Measurements from ENCODE around the gene BRMS1.
"Not testable (repeated sequence)": the region's sequence is repeated elsewhere in the genome, so short reads cannot be mapped to it uniquely, and the experiment has no call there.

Gene BRMS1

DNA sequence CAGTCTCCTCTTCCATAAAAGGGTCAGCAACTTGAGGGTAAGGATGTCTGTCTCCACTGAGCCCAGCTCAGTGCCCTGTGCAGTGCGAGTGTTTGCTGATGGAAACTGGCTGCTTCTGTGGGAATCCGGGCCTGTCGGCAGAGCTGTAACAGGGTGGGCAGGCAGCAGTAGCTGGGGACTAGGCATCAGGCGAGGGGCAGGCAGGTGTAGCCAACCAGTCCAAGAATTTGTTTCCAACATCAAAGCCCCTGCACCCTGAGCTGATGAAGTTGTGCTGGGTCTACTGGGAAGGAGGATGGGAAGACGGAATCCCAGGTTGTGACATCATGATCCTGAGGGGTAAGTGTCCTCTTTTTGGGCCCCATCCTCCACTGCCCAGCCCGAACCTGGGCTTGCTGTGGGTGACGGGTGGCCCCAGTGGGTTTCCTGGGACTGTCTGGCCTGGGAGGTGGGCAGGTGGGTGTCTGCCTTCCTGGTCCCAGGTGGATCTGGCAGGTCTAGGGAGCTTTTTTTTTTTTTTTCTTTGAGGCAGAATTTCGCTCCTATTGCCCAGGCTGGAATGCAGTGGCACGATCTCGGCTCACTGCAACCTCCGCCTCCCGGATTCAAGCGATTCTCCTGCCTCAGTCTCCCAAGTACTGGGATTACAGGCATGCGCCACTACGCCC lies 15.6 kb upstream of the BRMS1 start:
- Histone ChIP-seq H3K4me3 (ENCODE audit: low read depth in 1 of 2, low read length in 2 of 2) (no peak overlapping the region), H3K27ac (ENCODE audit: low read length) (no peak overlapping the region), H3K9me3 (ENCODE audit: control insufficient read depth in 1 of 2, low read length in 2 of 2) (no peaks in the 10 kb centered on the region), H3K4me1 (ENCODE audit: control insufficient read depth in 1 of 2, insufficient read depth in 2 of 2, low read length in 2 of 2) (no peaks in the 10 kb centered on the region), H3K27me3 (ENCODE audit: low read depth, low read length) (no peaks in the 10 kb centered on the region), H3K36me3 (ENCODE audit: control insufficient read depth in 1 of 2, insufficient read depth in 2 of 2, low read length in 2 of 2) (no peaks in the 10 kb centered on the region)

DNA sequence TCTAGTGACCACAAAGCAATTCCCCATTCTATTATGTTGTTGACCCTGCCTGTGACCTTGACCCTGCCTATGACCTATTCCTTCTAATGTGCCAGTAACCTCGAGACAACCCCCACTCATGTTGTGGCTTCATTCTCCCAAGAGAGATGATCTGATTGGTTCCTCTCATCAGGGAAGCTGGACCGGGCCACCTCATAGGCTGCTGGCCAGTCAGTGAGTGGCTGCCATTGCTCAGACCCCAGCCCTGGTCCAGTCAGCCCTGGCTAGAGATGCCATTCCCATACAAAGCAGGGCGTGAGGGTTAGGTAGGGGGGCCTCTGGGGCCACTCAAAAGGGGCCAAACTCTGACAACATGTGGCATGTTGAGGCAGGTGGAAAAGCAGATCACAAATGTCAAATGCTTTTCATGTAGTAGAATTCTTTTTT lies 14.8 kb upstream of the BRMS1 start:
- Histone ChIP-seq H3K36me3 (ENCODE audit: control insufficient read depth in 1 of 2, insufficient read depth in 2 of 2, low read length in 2 of 2) (no peaks in the 10 kb centered on the region), H3K27me3 (ENCODE audit: low read depth, low read length) (no peaks in the 10 kb centered on the region), H3K4me3 (ENCODE audit: low read depth in 1 of 2, low read length in 2 of 2) (no peak overlapping the region), H3K4me1 (ENCODE audit: control insufficient read depth in 1 of 2, insufficient read depth in 2 of 2, low read length in 2 of 2) (no peaks in the 10 kb centered on the region), H3K27ac (ENCODE audit: low read length) (no peak overlapping the region), H3K9me3 (ENCODE audit: control insufficient read depth in 1 of 2, low read length in 2 of 2) (no peaks in the 10 kb centered on the region)

DNA sequence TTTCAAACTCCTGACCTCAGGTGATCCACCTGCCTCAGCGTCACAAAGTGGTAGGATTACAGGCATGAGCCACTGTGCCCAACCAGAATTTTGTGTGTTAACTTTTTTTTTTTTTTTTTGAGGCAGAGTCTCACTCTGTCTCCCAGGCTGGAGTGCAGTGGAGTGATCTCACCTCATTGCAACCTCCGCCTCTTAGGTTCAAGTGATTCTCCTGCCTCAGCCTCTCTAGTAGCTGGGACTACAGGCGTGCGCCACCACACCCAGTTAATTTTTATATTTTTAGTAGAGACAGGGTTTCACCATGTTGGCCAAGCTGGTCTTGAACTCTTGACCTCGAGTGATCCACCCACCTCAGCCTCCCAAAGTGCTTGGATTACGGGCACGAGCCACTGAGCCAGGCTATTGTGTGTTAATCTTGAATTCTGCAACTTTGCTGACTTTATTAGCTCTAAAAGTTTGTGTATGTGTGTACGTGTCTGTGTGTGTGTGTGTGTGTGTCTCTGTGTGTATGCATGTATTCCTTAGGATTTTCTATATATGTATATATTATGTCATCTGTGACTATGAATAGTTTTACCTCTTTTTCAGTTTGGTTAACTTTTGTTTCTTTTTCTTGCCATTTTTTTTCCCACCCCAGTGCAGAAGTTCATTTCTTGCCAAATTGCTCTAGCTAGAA lies 5.8 kb upstream of the BRMS1 start:
- not testable (repeated sequence) for H3K36me3 ChIP-seq (ENCODE audit: control insufficient read depth in 1 of 2, insufficient read depth in 2 of 2, low read length in 2 of 2); H3K27me3 ChIP-seq (ENCODE audit: low read depth, low read length); H3K4me3 ChIP-seq (ENCODE audit: low read depth in 1 of 2, low read length in 2 of 2); H3K9me3 ChIP-seq (ENCODE audit: control insufficient read depth in 1 of 2, low read length in 2 of 2)
- Histone ChIP-seq H3K27ac (ENCODE audit: low read length) (peak overlapping the region; percentile 73), H3K4me1 (ENCODE audit: control insufficient read depth in 1 of 2, insufficient read depth in 2 of 2, low read length in 2 of 2) (peaks cover 8 to 19% of the 10 kb centered on the region in 2 donors)

DNA sequence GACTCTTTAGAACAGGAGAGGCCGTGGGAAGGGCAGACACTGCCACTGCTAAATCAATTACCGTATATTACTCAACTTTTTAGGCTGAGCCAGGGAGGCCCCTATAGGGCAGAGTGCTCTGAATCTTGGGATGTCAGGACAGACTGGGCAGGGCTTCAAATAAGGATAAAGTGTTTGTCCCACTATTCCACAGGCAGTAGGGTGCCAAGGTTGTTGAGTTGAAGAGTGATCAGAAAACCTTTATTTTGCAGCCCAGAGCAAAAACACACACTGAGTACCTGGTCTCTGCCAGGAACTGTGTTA lies 4.1 kb upstream of the BRMS1 start:
- no peaks in the 10 kb centered on the region for H3K36me3 ChIP-seq (ENCODE audit: control insufficient read depth in 1 of 2, insufficient read depth in 2 of 2, low read length in 2 of 2)
- H3K4me1 ChIP-seq (ENCODE audit: control insufficient read depth in 1 of 2, insufficient read depth in 2 of 2, low read length in 2 of 2) = peaks cover 17 to 30% of the 10 kb centered on the region in 2 donors
- no peaks in the 10 kb centered on the region for H3K27me3 ChIP-seq (ENCODE audit: low read depth, low read length)
- H3K4me3 ChIP-seq (ENCODE audit: low read depth in 1 of 2, low read length in 2 of 2) = no peak overlapping the region
- H3K9me3 ChIP-seq (ENCODE audit: control insufficient read depth in 1 of 2, low read length in 2 of 2) = no peaks in the 10 kb centered on the region
- peak overlapping the region; percentile 80 for H3K27ac ChIP-seq (ENCODE audit: low read length)

DNA sequence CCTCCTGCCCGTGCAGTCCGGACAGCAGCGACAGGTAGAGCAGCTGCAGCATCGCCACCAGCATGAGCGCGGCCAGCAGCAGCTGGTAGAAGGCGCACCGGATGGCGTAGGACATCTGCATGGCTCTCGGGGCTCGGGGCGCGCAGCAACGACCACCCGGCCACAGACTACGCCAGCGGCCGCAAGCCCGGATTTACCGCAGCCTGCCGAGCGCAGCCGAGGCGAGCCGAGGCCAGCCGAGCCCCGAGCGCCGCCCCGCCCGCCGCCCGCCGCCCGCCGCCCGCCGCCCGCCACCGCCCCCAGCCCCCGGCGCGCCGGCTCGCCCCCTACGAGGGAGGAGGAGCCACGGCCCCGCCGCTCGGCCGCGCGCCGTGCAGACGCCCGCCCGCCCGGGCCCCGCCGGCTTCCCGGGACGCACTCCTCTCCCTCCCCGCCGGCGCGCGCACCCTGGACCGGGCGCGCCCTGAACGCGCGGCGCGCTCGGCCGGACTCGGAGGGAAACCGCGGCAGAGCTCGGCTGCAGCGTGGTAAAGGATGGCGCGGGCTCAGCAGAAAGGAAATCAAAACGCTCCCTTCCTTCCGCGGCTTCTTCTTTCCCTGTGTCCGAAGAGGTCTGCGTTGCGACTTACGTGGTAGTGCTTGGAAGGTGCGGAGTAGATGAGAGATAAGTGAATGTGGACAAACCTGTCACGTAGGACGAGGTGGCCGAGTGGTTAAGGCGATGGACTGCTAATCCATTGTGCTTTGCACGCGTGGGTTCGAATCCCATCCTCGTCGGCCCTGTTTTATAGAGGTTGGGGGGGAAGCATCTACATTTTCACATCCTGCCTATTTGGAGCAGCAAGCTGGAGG lies 2.7 kb upstream of the BRMS1 start, which contains the start of gene B4GAT1:
B4GAT1 (minus strand) TSS at position 205 of the 852 bp plus-strand sequence; CDS start at position 121, 84 bp downstream.
- peak within 1 kb of the TSS; percentile 89 to 93 for H3K4me3 ChIP-seq (ENCODE audit: low read depth in 1 of 2, low read length in 2 of 2)
- peak within 1 kb of the TSS; percentile 74 for H3K27ac ChIP-seq (ENCODE audit: low read length)
- H3K27me3 ChIP-seq (ENCODE audit: low read depth, low read length) = no peaks in the 10 kb centered on the region
- H3K9me3 ChIP-seq (ENCODE audit: control insufficient read depth in 1 of 2, low read length in 2 of 2) = no peaks in the 10 kb centered on the region
- no peaks in the 10 kb centered on the region for H3K36me3 ChIP-seq (ENCODE audit: control insufficient read depth in 1 of 2, insufficient read depth in 2 of 2, low read length in 2 of 2)
- H3K4me1 ChIP-seq (ENCODE audit: control insufficient read depth in 1 of 2, insufficient read depth in 2 of 2, low read length in 2 of 2) = peaks cover 23 to 42% of the 10 kb centered on the region in 2 donors

DNA sequence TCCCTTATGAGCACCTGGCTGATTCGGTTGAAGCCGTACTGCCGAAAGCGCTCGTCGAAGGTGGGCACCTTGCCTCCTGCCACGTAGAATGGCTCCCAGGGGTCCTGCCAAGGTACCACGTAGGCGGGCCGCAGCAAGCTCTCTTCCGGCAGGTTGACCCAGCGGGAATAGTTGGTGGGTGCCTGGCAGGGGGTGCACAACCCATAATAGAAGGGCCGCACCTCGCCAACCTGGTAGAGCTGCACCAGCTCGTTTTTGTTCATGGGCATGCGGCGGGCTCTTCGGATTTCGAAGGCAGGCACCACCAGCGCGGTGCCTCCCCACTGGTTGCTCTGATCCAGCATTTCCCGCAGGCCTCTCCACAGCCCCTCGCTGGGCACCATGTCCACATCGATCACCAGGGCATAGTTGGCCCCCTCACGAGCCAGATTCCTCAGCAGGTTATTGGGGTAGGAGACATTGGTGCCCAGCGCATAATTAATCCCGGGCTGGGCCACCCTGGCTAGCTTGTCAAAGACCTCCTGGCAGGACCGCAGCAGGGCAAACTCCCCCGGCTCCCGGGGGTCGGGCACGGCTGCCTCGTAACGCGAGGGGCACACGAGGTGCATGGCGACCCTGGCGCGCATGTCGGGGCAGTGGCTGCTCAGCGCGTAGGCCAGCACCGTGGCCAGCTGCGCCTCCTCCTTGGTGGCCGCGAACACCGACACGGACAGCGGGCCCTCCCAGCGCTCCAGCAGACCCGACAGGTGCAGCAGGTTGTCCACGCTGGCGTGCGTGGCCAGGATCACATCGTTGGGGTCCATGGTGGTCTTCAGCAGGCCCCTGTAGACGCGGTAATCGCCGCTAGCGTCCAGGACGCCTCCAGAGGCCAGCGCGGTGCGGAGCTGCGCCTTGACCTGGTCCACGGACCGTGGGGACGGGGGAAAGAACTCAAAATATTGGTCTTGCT lies 1.8 kb upstream of the BRMS1 start:
- Histone ChIP-seq H3K9me3 (ENCODE audit: control insufficient read depth in 1 of 2, low read length in 2 of 2) (no peaks in the 10 kb centered on the region), H3K4me1 (ENCODE audit: control insufficient read depth in 1 of 2, insufficient read depth in 2 of 2, low read length in 2 of 2) (peaks cover 23 to 42% of the 10 kb centered on the region in 2 donors), H3K27ac (ENCODE audit: low read length) (peak overlapping the region; percentile 70), H3K27me3 (ENCODE audit: low read depth, low read length) (no peaks in the 10 kb centered on the region), H3K36me3 (ENCODE audit: control insufficient read depth in 1 of 2, insufficient read depth in 2 of 2, low read length in 2 of 2) (peaks cover 5 to 8% of the 10 kb centered on the region in 2 donors), H3K4me3 (ENCODE audit: low read depth in 1 of 2, low read length in 2 of 2) (peak overlapping the region; percentile 89 to 93)

DNA sequence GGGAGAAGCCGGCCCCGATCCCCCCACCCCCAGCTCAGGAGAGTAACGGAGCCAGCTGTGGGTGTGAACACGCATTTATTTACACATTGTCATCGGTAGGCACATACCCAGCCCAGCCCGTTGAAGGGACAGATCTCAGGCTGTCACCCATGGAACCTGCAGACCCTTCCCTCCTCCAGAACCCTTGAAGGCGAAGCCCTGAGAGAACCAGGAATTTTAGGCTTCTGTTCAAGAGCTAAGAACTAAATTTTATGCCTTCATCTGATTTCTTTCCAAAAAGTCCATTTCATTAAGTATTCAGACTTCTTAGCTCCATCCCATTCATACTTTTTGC lies 379 bp upstream of the BRMS1 start:
- Histone ChIP-seq H3K27me3 (ENCODE audit: low read depth, low read length) (no peaks in the 10 kb centered on the region), H3K4me1 (ENCODE audit: control insufficient read depth in 1 of 2, insufficient read depth in 2 of 2, low read length in 2 of 2) (peaks cover 23 to 42% of the 10 kb centered on the region in 2 donors), H3K4me3 (ENCODE audit: low read depth in 1 of 2, low read length in 2 of 2) (peak overlapping the region; percentile 89 to 93), H3K9me3 (ENCODE audit: control insufficient read depth in 1 of 2, low read length in 2 of 2) (no peaks in the 10 kb centered on the region), H3K27ac (ENCODE audit: low read length) (peak overlapping the region; percentile 70), H3K36me3 (ENCODE audit: control insufficient read depth in 1 of 2, insufficient read depth in 2 of 2, low read length in 2 of 2) (peaks cover 18 to 22% of the 10 kb centered on the region in 2 donors)

DNA sequence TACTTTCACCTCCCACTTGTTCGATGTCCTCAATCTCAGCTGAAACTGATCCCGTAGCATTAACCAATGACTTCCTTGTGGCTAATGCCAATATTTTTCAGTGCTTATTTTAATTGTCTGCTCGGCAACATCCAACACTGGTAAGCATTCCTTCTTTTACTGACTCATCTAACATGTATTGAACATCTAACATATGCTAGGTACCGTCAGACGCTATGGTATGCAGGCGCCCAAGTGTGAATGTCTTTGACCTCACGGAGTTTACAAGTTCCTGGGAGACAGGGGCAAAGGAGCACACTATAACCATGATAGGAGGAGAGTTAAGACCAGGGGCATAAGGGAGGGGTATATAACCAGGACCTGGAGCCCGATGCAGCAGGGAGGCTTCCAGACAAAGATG lies 1.7 kb downstream of the BRMS1 start:
- Histone ChIP-seq H3K4me1 (ENCODE audit: control insufficient read depth in 1 of 2, insufficient read depth in 2 of 2, low read length in 2 of 2) (peaks cover 23 to 40% of the 10 kb centered on the region in 2 donors), H3K27me3 (ENCODE audit: low read depth, low read length) (no peaks in the 10 kb centered on the region), H3K27ac (ENCODE audit: low read length) (no peak overlapping the region), H3K4me3 (ENCODE audit: low read depth in 1 of 2, low read length in 2 of 2) (no peak overlapping the region), H3K36me3 (ENCODE audit: control insufficient read depth in 1 of 2, insufficient read depth in 2 of 2, low read length in 2 of 2) (peaks cover 33 to 43% of the 10 kb centered on the region in 2 donors), H3K9me3 (ENCODE audit: control insufficient read depth in 1 of 2, low read length in 2 of 2) (no peaks in the 10 kb centered on the region)

DNA sequence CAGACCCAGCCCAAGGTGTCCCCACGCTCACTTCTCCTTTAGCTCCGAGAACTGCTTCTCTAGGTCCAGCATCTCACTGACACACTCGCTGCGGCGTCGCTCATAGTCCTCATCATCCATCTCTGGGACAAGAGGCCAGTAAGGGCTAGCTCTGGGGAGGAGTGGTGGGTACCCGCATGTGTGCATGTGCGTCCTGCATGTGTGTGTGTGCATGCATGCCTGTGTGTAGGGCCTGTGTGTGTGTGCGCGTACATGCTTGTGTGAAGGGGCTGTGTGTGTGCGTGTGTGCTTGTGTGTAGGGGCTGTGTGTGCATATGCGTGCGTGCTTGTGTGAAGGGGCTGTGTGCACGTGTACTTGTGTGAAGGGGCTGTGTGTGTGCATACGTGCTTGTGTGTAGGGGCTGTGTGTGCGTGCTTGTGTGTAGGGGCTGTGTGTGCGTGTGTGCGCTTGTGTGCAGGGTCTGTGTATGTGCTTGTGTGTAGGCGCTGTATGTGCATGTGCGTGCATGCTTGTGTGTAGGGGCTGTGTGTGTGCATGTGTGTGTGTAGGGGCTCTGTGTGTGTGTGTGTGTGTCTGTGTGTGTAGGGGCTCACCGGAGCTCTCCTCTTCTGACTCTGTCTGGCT lies 3.3 kb downstream of the BRMS1 start:
- Histone ChIP-seq H3K4me1 (ENCODE audit: control insufficient read depth in 1 of 2, insufficient read depth in 2 of 2, low read length in 2 of 2) (peaks cover 26 to 39% of the 10 kb centered on the region in 2 donors), H3K36me3 (ENCODE audit: control insufficient read depth in 1 of 2, insufficient read depth in 2 of 2, low read length in 2 of 2) (peaks cover 33 to 51% of the 10 kb centered on the region in 2 donors), H3K27ac (ENCODE audit: low read length) (no peak overlapping the region), H3K27me3 (ENCODE audit: low read depth, low read length) (no peaks in the 10 kb centered on the region), H3K9me3 (ENCODE audit: control insufficient read depth in 1 of 2, low read length in 2 of 2) (no peaks in the 10 kb centered on the region), H3K4me3 (ENCODE audit: low read depth in 1 of 2, low read length in 2 of 2) (no peak overlapping the region)

DNA sequence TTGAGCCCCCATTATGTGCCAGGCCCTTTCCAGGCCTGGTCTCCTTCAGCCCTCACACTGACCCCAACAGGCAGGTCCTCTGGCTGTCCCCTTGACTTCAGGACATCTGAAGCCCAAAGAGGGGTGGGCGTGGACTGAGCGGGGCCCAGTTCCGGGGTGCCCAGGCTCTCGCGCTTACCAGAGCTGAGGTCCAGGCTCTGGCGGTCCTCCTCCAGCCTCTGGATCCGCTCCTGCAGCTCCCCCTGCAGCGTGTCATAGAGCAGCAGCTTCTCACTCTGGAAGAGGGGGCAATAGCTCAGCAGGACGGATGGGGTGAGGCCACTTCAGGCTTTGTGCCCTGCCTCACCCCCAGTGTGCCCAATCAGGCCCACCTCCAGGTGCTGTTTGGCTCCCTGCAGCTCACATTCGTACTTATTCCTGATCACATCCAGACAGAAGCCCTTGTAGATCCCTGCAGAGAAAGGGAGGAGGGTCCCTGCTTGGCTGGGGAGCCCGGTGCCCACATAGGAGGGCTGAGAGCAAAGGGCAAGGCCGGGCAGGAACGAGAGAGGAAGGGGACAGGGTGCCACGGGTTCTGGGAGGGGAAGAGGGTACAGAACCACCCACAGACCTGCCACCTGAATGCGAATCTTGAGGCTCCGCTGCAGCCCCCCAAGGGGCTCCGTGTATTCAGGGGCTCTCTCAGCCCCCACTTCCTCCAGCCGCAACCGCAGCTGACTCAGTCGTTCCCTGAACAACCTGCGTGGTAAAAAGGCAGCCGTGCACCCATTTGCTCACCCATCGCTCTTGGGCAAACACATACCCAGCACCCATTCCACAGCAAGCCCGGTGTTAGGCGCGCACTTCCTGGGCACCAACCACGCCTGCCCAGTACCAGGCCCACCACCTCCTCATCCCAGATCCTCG lies 4.1 kb downstream of the BRMS1 start:
- Histone ChIP-seq H3K9me3 (ENCODE audit: control insufficient read depth in 1 of 2, low read length in 2 of 2) (no peaks in the 10 kb centered on the region), H3K27me3 (ENCODE audit: low read depth, low read length) (no peaks in the 10 kb centered on the region), H3K4me3 (ENCODE audit: low read depth in 1 of 2, low read length in 2 of 2) (no peak overlapping the region), H3K4me1 (ENCODE audit: control insufficient read depth in 1 of 2, insufficient read depth in 2 of 2, low read length in 2 of 2) (peaks cover 22 to 39% of the 10 kb centered on the region in 2 donors), H3K36me3 (ENCODE audit: control insufficient read depth in 1 of 2, insufficient read depth in 2 of 2, low read length in 2 of 2) (peaks cover 33 to 51% of the 10 kb centered on the region in 2 donors), H3K27ac (ENCODE audit: low read length) (no peak overlapping the region)
